Smooth muscle cell (in vitro differentiated cells): Measurements from ENCODE around the gene ARF6. TPM values are rescaled to one million over a fixed set of nuclear protein-coding genes. Genes with fewer than 3 reads are reported as not detected.

Experiments used
- DNase-seq: peaks from one replicate; lab custom pipeline; 2025; ENCODE audit not compliant: unreplicated experiment; lab: John Stamatoyannopoulos, UW
- H2AFZ ChIP-seq: fragments of 200-600 bp; sonication (generic); 2 replicates; pipeline ENCODE4 v1.6.0; 2016; ENCODE audit warnings: antibody characterized with exemption, low read depth, mild to moderate bottlenecking
- H3F3A ChIP-seq: fragments of 200-600 bp; sonication (generic); 2 replicates; pipeline ENCODE4 v1.6.0; 2017; ENCODE audit warnings: antibody characterized with exemption, low read depth
- H3K27ac ChIP-seq: fragments of 200-600 bp; sonication (generic); 2 replicates; pipeline ENCODE4 v1.5.1; 2016; ENCODE audit warnings: low read depth, mild to moderate bottlenecking
- H3K27me3 ChIP-seq: fragments of 200-600 bp; sonication (generic); 2 replicates; pipeline ENCODE4 v1.6.1; 2016; ENCODE audit warnings: low read depth, mild to moderate bottlenecking
- H3K36me3 ChIP-seq: fragments of 200-600 bp; sonication (generic); 2 replicates; pipeline ENCODE4 v1.5.1; 2016; ENCODE audit warnings: low read depth
- H3K4me1 ChIP-seq: fragments of 200-600 bp; sonication (generic); 2 replicates; pipeline ENCODE4 v1.5.1; 2016; ENCODE audit warnings: low read depth
- H3K4me2 ChIP-seq: fragments of 200-600 bp; sonication (generic); 2 replicates; pipeline ENCODE4 v1.6.0; 2016; ENCODE audit warnings: mild to moderate bottlenecking
- H3K4me3 ChIP-seq: fragments of 200-600 bp; sonication (generic); 2 replicates; pipeline ENCODE4 v1.5.1; 2016; ENCODE audit warnings: mild to moderate bottlenecking
- H3K79me2 ChIP-seq: fragments of 200-600 bp; sonication (generic); 2 replicates; pipeline ENCODE4 v1.6.0; 2016; ENCODE audit warnings: low read depth, mild to moderate bottlenecking
- H3K9ac ChIP-seq: fragments of 200-600 bp; sonication (generic); 2 replicates; pipeline ENCODE4 v1.6.0; 2016; ENCODE audit warnings: low read depth
- H3K9me3 ChIP-seq: fragments of 200-600 bp; sonication (generic); replicated peaks from 2 replicates; pipeline ENCODE4 v1.5.1; 2016; ENCODE audit warnings: low read depth
- H4K20me1 ChIP-seq: fragments of 200-600 bp; sonication (generic); 2 replicates; pipeline ENCODE4 v1.6.0; 2016; ENCODE audit warnings: low read depth
- WGBS: methylation state at CpG from one replicate; pipeline ENCODE4 v1.1.7; 2016; ENCODE audit warnings: low lambda C conversion rate; 5-methylcytosine and 5-hydroxymethylcytosine counted together
- polyA plus RNA-seq: library from polyadenylated mRNA; unstranded; fragments of >200 nt; fragmentation: Nextera tagmentation; extraction: Ambion mirVana; gene quantifications from 2 replicates; pipeline ENCODE4 v1.2.1, GENCODE V29; 2016
- total RNA-seq: library from RNA; depleted of rRNA; stranded (reverse); fragments of >200 nt; gene quantifications from 2 replicates; pipeline ENCODE4 v1.2.3, GENCODE V29; 2014
- TF ChIP-seq, protein P1 (sequence below): fragments of 200-600 bp; sonication (generic); IDR thresholded peaks from 2 replicates; pipeline ENCODE4 v1.5.1; 2017; ENCODE audit warnings: borderline replicate concordance, mild to moderate bottlenecking, antibody characterized with exemption; ENCODE audit not compliant: insufficient read depth, poor library complexity, severe bottlenecking

ARF6 gene
- total and polyA plus RNA-seq, 2 experiments from 2014 or later = 59.8 to 68.7 TPM

DNA sequence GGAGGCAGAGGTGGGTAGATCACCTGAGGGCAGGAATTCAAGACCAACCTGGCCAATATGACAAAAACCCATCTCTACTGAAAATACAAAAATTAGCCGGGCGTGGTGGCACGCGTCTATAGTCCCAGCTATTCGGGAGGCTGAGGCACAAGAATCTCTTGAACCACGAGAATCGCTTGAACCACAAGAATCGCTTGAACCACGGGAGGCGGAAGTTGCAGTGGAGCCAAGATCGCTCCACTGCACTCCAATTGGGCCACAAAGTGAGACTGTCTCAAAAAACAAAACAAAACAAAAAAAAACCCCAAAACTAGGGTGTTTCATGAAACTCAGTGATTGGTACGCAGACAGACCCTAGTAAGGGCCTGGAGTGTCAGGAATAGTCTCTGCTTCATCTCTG is 6.4 kb upstream of the ARF6 start:
- no peaks in the 10 kb centered on the region for H3K27me3 ChIP-seq
- H3K4me3 ChIP-seq = no peak overlapping the region
- H3K27ac ChIP-seq = no peak overlapping the region
- no peaks in the 10 kb centered on the region for H3K9me3 ChIP-seq
- H3K79me2 ChIP-seq = peaks cover 4% of the 10 kb centered on the region
- H3K9ac ChIP-seq = no peak overlapping the region
- H3K4me1 ChIP-seq = no peaks in the 10 kb centered on the region
- H3K36me3 ChIP-seq = no peaks in the 10 kb centered on the region
- no peaks in the 10 kb centered on the region for H4K20me1 ChIP-seq
- 95% methylated on average over 12 of the region's 12 CpGs for WGBS
- no peaks in the 10 kb centered on the region for H3F3A ChIP-seq
- H3K4me2 ChIP-seq = no peak overlapping the region
- TF ChIP-seq, protein P1, sequence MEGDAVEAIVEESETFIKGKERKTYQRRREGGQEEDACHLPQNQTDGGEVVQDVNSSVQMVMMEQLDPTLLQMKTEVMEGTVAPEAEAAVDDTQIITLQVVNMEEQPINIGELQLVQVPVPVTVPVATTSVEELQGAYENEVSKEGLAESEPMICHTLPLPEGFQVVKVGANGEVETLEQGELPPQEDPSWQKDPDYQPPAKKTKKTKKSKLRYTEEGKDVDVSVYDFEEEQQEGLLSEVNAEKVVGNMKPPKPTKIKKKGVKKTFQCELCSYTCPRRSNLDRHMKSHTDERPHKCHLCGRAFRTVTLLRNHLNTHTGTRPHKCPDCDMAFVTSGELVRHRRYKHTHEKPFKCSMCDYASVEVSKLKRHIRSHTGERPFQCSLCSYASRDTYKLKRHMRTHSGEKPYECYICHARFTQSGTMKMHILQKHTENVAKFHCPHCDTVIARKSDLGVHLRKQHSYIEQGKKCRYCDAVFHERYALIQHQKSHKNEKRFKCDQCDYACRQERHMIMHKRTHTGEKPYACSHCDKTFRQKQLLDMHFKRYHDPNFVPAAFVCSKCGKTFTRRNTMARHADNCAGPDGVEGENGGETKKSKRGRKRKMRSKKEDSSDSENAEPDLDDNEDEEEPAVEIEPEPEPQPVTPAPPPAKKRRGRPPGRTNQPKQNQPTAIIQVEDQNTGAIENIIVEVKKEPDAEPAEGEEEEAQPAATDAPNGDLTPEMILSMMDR = no peak
- DNase-seq = no peak
- no peak overlapping the region for H2AFZ ChIP-seq

DNA sequence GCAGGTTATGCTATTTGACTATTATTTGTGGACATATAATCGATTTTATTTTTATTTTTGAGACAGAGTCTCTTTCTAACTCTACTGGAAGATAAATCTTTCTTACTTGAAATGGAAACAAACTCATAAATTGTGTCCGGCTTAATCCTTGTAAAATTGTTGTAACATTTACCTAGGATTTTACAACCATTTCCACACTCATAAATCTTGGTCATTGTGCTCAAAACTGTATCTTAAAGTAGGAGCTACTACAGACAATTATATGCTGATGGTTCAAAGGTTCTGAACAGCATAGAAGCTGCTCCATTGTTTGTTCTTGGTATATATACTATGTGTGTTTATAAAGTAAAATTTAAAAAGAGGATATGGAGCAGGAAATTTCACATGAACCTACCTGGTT is 4.6 kb upstream of the ARF6 start:
- Histone ChIP-seq H3K4me3 (no peak overlapping the region), H3K4me2 (no peak overlapping the region), H3K9me3 (no peaks in the 10 kb centered on the region), H3K36me3 (no peaks in the 10 kb centered on the region), H4K20me1 (no peaks in the 10 kb centered on the region), H3F3A (peaks cover 4% of the 10 kb centered on the region), H2AFZ (no peak overlapping the region), H3K79me2 (peaks cover 11% of the 10 kb centered on the region), H3K27ac (no peak overlapping the region), H3K4me1 (peaks cover 3% of the 10 kb centered on the region), H3K9ac (no peak overlapping the region), H3K27me3 (no peaks in the 10 kb centered on the region)
- WGBS = 81% methylated on average over 2 of the region's 2 CpGs
- no peak for DNase-seq
- TF ChIP-seq, protein P1 = no peak

DNA sequence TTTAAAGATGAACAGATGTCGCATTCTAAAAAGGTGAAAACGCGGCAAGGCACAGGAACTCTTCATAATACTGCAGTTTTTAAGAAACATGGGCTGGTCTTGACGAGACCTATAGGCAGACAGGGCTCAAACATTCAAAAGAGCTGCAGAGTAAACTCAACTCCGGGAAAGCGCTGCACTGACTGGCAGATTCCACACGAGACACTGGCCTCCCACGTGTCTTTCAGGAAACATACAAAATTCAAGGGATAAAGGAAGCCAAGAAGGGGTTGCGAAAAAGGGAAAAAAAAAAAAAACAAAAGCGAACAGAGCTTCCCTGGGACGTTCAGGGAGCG is 614 bp upstream of the ARF6 start:
- Histone ChIP-seq H3K27ac (peak overlapping the region; percentile 98), H3K27me3 (no peaks in the 10 kb centered on the region), H3K4me1 (peaks cover 28% of the 10 kb centered on the region), H3K36me3 (peaks cover 2% of the 10 kb centered on the region), H3K79me2 (peaks cover 50% of the 10 kb centered on the region), H3F3A (peaks cover 23% of the 10 kb centered on the region), H3K4me3 (peak overlapping the region; percentile 96), H3K9me3 (no peaks in the 10 kb centered on the region), H3K9ac (peak overlapping the region; percentile 98), H4K20me1 (peaks cover 39% of the 10 kb centered on the region), H3K4me2 (peak overlapping the region; percentile 98), H2AFZ (peak overlapping the region; percentile 10)
- TF ChIP-seq, protein P1 = no peak
- WGBS = 6% methylated on average over 11 of the region's 12 CpGs
- no peak for DNase-seq
